ENCODE results near the gene WWC1. TPM values are rescaled to one million over a fixed set of nuclear protein-coding genes. Genes with fewer than 3 reads are reported as not detected.
"Not testable (repeated sequence)": the region's sequence is repeated elsewhere in the genome, so short reads cannot be mapped to it uniquely, and the experiment has no call there.

Gene WWC1
- polyA plus RNA-seq, 6 donors from 2014 or later: 0.45 TPM; not detected in 5

- no peak overlapping the region for H3K27ac Mint-ChIP-seq
- H3K36me3 Mint-ChIP-seq: no peaks in the 10 kb centered on the region
- peaks cover 0 to 6% (median 1%) of the 10 kb centered on the region in 7 donors for H3K9me3 Mint-ChIP-seq
- no peak overlapping the region for H3K4me3 Mint-ChIP-seq
- H3K27me3 Mint-ChIP-seq: peaks cover 9 to 16% (median 16%) of the 10 kb centered on the region in 3 donors
- no peaks in the 10 kb centered on the region for H3K4me1 Mint-ChIP-seq
- DNase-seq (no peak), ATAC-seq (ENCODE audit: low read depth in 2 of 2) (no peak)
Observed at GRCh38 chr5:168334695-168335094, 43.2 kb downstream of the WWC1 start.

DNA sequence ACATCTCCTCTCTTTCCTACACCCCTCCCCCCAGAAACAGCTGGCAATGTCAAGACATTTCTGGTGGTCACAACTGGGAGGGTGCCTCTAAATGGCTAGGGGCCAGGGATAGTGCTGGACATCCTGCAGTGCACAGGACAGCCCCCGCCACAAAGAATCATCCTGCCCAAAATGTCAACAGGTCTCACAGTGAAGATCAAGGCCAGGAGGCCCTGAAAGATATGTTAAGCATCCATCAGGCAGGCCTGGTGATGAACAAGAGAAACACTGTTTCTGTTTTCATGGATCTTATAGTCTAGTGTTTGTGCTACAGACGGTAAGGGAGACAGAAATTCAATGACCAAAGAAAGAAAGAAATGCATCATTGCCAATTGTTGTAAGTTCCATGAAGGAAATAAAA is 45.9 kb downstream of the WWC1 start:
- H3K27me3 Mint-ChIP-seq: peaks cover 6 to 9% (median 7%) of the 10 kb centered on the region in 3 donors
- no peaks in the 10 kb centered on the region for H3K36me3 Mint-ChIP-seq
- ATAC-seq (ENCODE audit: low read depth in 2 of 2): no peak
- no peak overlapping the region for H3K4me3 Mint-ChIP-seq
- H3K27ac Mint-ChIP-seq: no peak overlapping the region
- peaks cover 0 to 10% (median 4%) of the 10 kb centered on the region in 7 donors for H3K9me3 Mint-ChIP-seq
- DNase-seq: no peak
- H3K4me1 Mint-ChIP-seq: no peaks in the 10 kb centered on the region

GRCh38 chr5:168339109-168339771 is 47.8 kb downstream of the WWC1 start:
- H3K27me3 Mint-ChIP-seq: peaks cover 0 to 7% (median 6%) of the 10 kb centered on the region in 3 donors
- peak overlapping the region in 1 of 6 donors; percentile 18 for H3K27ac Mint-ChIP-seq
- H3K9me3 Mint-ChIP-seq: peaks cover 0 to 10% (median 4%) of the 10 kb centered on the region in 7 donors
- no peak overlapping the region for H3K4me3 Mint-ChIP-seq
- H3K4me1 Mint-ChIP-seq: no peaks in the 10 kb centered on the region
- ATAC-seq (ENCODE audit: low read depth in 2 of 2): no peak
- H3K36me3 Mint-ChIP-seq: no peaks in the 10 kb centered on the region
- DNase-seq: no peak

GRCh38 chr5:168339772-168340140 is 48.3 kb downstream of the WWC1 start:
- not testable (repeated sequence) for H3K4me1 Mint-ChIP-seq; H3K9me3 Mint-ChIP-seq; H3K36me3 Mint-ChIP-seq; H3K27ac Mint-ChIP-seq; H3K4me3 Mint-ChIP-seq; ATAC-seq (ENCODE audit: low read depth in 2 of 2); DNase-seq; H3K27me3 Mint-ChIP-seq

- no peak for DNase-seq
- no peaks in the 10 kb centered on the region for H3K4me1 Mint-ChIP-seq
- no peak overlapping the region for H3K27ac Mint-ChIP-seq
- no peak overlapping the region for H3K4me3 Mint-ChIP-seq
- no peak for ATAC-seq (ENCODE audit: low read depth in 2 of 2)
- peaks cover 0 to 7% (median 4%) of the 10 kb centered on the region in 3 donors for H3K27me3 Mint-ChIP-seq
- peaks cover 0 to 10% (median 6%) of the 10 kb centered on the region in 7 donors for H3K9me3 Mint-ChIP-seq
- H3K36me3 Mint-ChIP-seq: no peaks in the 10 kb centered on the region
Observed at GRCh38 chr5:168340487-168340886, 49.0 kb downstream of the WWC1 start.

- no peak for DNase-seq
- H3K9me3 Mint-ChIP-seq: peaks cover 0 to 10% (median 6%) of the 10 kb centered on the region in 7 donors
- H3K4me3 Mint-ChIP-seq: no peak overlapping the region
- no peak overlapping the region for H3K27ac Mint-ChIP-seq
- ATAC-seq (ENCODE audit: low read depth in 2 of 2): no peak
- no peaks in the 10 kb centered on the region for H3K36me3 Mint-ChIP-seq
- no peaks in the 10 kb centered on the region for H3K4me1 Mint-ChIP-seq
- peaks cover 0 to 7% (median 4%) of the 10 kb centered on the region in 3 donors for H3K27me3 Mint-ChIP-seq
Observed at GRCh38 chr5:168341178-168341577, 49.7 kb downstream of the WWC1 start.

- Mint-ChIP-seq H3K4me3 (no peak overlapping the region), H3K27me3 (peaks cover 1 to 9% (median 4%) of the 10 kb centered on the region in 3 donors), H3K36me3 (no peaks in the 10 kb centered on the region), H3K9me3 (peaks cover 0 to 10% (median 6%) of the 10 kb centered on the region in 7 donors), H3K4me1 (no peaks in the 10 kb centered on the region), H3K27ac (no peak overlapping the region)
- DNase-seq: no peak
- ATAC-seq (ENCODE audit: low read depth in 2 of 2): no peak
Observed at GRCh38 chr5:168342151-168342825, 50.8 kb downstream of the WWC1 start.

DNA sequence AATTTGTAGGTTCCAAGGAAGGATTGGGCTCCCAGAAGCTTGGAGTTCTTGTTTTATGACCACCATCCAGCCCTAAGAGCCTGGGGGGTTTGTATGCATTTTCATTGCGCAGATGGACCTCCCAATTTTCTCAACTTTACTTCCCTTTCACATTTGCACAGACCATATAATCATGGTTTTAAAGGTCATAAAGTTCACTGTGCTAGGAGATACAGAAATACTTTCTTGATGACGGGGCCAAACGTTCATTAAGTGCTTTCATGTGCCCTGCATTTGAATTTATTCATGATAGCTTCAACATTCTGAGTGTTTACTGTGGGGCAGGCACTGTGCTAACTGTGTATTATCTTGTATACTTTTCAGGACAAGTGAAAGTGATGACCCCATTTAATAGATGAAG is 51.5 kb downstream of the WWC1 start:
- Mint-ChIP-seq H3K9me3 (peaks cover 0 to 10% (median 6%) of the 10 kb centered on the region in 7 donors), H3K36me3 (no peaks in the 10 kb centered on the region), H3K4me1 (no peaks in the 10 kb centered on the region), H3K27me3 (peaks cover 0 to 7% (median 4%) of the 10 kb centered on the region in 3 donors), H3K27ac (no peak overlapping the region), H3K4me3 (no peak overlapping the region)
- no peak for ATAC-seq (ENCODE audit: low read depth in 2 of 2)
- no peak for DNase-seq

GRCh38 chr5:168346417-168346816 is 55.0 kb downstream of the WWC1 start:
- no peak overlapping the region for H3K27ac Mint-ChIP-seq
- no peak for ATAC-seq (ENCODE audit: low read depth in 2 of 2)
- DNase-seq: no peak
- no peaks in the 10 kb centered on the region for H3K4me1 Mint-ChIP-seq
- H3K36me3 Mint-ChIP-seq: no peaks in the 10 kb centered on the region
- peaks cover 0 to 3% (median 0%) of the 10 kb centered on the region in 7 donors for H3K9me3 Mint-ChIP-seq
- peaks cover 0 to 7% (median 4%) of the 10 kb centered on the region in 3 donors for H3K27me3 Mint-ChIP-seq
- no peak overlapping the region for H3K4me3 Mint-ChIP-seq

DNA sequence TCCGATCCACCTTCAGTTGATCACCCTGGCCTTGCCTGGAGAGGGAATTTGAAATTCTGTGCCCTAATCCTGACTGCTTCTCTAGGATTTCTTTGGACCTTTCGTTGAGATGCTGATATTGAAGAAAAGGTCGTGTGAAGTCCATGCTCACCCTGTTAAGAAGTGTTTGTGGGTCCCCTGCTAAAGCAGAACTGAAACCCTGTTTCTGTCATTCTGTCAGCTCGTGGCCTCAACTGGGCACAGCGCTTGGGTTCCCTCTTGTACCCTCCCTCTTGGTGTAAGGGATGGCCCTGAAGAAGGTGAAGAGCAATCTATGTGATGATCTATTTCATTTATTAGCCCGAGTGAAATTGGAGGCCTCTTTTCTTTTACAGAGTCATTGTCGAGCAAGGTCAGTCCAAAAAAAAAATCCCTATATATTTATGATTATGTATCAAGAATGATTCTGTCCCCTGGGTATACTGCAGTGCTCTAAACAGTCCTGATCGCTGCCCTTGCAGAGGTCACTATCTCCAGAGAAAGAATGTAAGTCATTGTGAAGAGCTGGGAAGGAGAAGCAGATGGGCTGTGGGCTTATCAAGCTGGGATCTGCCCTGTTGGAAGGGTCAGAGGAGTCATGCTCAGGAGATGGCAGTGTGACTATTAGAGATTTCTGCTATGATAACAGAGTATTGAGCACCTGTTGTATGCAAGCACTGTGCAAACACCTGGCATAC is 56.1 kb downstream of the WWC1 start:
- H3K4me1 Mint-ChIP-seq: no peaks in the 10 kb centered on the region
- no peak for ATAC-seq (ENCODE audit: low read depth in 2 of 2)

GRCh38 chr5:168348084-168348414 is 56.6 kb downstream of the WWC1 start:
- Mint-ChIP-seq H3K4me1 (no peaks in the 10 kb centered on the region), H3K9me3 (peaks cover 0 to 3% (median 0%) of the 10 kb centered on the region in 7 donors), H3K36me3 (no peaks in the 10 kb centered on the region), H3K27me3 (peaks cover 0 to 7% (median 4%) of the 10 kb centered on the region in 3 donors), H3K27ac (no peak overlapping the region), H3K4me3 (no peak overlapping the region)
- ATAC-seq (ENCODE audit: low read depth in 2 of 2) (no peak), DNase-seq (no peak)

More for the DNA sequence above, 56.1 kb downstream of the WWC1 start:
- no peaks in the 10 kb centered on the region for H3K36me3 Mint-ChIP-seq
- H3K27ac Mint-ChIP-seq: no peak overlapping the region
- DNase-seq: no peak
- no peak overlapping the region for H3K4me3 Mint-ChIP-seq
- H3K27me3 Mint-ChIP-seq: peaks cover 0 to 7% (median 4%) of the 10 kb centered on the region in 3 donors
- peaks cover 0 to 3% (median 0%) of the 10 kb centered on the region in 7 donors for H3K9me3 Mint-ChIP-seq

- Mint-ChIP-seq H3K4me1 (no peaks in the 10 kb centered on the region), H3K9me3 (peaks cover 0 to 3% (median 0%) of the 10 kb centered on the region in 7 donors), H3K36me3 (no peaks in the 10 kb centered on the region), H3K27me3 (peaks cover 0 to 7% (median 4%) of the 10 kb centered on the region in 3 donors), H3K27ac (no peak overlapping the region), H3K4me3 (no peak overlapping the region)
- ATAC-seq (ENCODE audit: low read depth in 2 of 2) (no peak), DNase-seq (no peak)
Observed at GRCh38 chr5:168350315-168350714, 58.9 kb downstream of the WWC1 start.

DNA sequence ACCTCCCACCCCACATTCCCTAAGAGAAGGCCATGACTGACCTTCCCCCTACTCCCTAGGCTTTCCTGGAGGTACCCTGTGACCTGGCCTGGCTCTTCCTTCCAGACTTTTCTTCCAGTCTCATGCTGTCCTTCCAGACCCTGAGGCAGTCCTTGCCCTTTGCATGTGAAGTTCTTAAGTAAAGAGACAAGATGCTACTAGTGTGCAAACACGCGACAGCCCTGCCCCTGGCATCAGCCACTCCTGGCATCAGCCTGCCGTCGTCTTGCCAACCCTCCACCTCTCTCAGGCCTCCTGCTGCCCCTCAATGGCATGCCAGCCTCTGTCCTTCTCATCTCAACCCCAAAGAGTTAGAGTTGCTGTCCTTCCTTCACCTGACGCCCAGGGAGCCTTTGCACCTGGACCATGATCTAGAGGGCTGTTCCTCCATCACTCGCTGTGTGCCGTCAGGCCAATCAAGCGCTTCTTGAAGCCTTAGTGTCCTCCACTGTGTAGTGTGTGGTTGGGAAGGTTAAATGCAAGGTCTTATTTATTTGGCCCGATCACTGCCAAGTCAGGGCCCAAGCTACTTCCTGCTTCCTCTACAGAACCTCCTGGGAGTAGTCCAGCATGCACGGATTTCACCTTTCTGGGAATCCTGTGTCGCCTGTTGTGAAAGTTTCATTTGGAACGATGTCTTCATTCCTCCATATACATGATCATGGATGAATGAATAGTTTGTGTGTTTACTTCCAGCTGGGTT is 61.9 kb downstream of the WWC1 start:
- Mint-ChIP-seq H3K27ac (peak overlapping the region in 1 of 6 donors; percentile 26), H3K4me1 (no peaks in the 10 kb centered on the region), H3K27me3 (peaks cover 0 to 5% (median 0%) of the 10 kb centered on the region in 3 donors), H3K9me3 (peaks cover 0 to 4% (median 2%) of the 10 kb centered on the region in 7 donors), H3K4me3 (no peak overlapping the region), H3K36me3 (no peaks in the 10 kb centered on the region)
- DNase-seq (no peak), ATAC-seq (ENCODE audit: low read depth in 2 of 2) (no peak)
